GM23248 (cell line): ENCODE measurements around the gene ALKAL2. TPM values are rescaled to one million over a fixed set of nuclear protein-coding genes. Genes with fewer than 3 reads are reported as not detected.

Experiments
- DNase-seq: peaks from one replicate; pipeline ENCODE4 v3.0.0-alpha.2; 2015
- H2AFZ ChIP-seq: fragments of 200-600 bp; sonication (generic); 2 replicates; pipeline ENCODE4 v1.6.1; 2016; ENCODE audit warnings: antibody characterized with exemption
- H3F3A ChIP-seq: fragments of 200-600 bp; sonication (generic); 2 replicates; pipeline ENCODE4 v1.6.1; 2016; ENCODE audit warnings: mild to moderate bottlenecking, antibody characterized with exemption, mixed run types; ENCODE audit not compliant: insufficient read depth
- H3K27ac ChIP-seq: fragments of 200-600 bp; sonication (generic); 2 replicates; pipeline ENCODE4 v1.5.1; 2016; ENCODE audit warnings: mild to moderate bottlenecking
- H3K27me3 ChIP-seq: fragments of 200-600 bp; sonication (generic); replicated peaks from 2 replicates; pipeline ENCODE4 v1.6.1; 2016; ENCODE audit warnings: mild to moderate bottlenecking; ENCODE audit not compliant: insufficient read depth
- H3K36me3 ChIP-seq: fragments of 200-600 bp; sonication (generic); 2 replicates; pipeline ENCODE4 v1.6.1; 2016; ENCODE audit warnings: low read depth, mild to moderate bottlenecking
- H3K4me1 ChIP-seq: fragments of 200-600 bp; sonication (generic); 2 replicates; pipeline ENCODE4 v1.6.1; 2016; ENCODE audit warnings: mild to moderate bottlenecking; ENCODE audit not compliant: insufficient read depth
- H3K4me2 ChIP-seq: fragments of 200-600 bp; sonication (generic); one replicate; pipeline ENCODE4 v1.6.1; 2016; ENCODE audit warnings: mild to moderate bottlenecking; ENCODE audit not compliant: unreplicated experiment
- H3K4me3 ChIP-seq: fragments of 200-600 bp; sonication (generic); 2 replicates; pipeline ENCODE4 v1.5.1; 2016; ENCODE audit warnings: mild to moderate bottlenecking
- H3K79me2 ChIP-seq: fragments of 200-600 bp; sonication (generic); 2 replicates; pipeline ENCODE4 v1.6.1; 2016; ENCODE audit warnings: mild to moderate bottlenecking; ENCODE audit not compliant: insufficient read depth
- H3K9ac ChIP-seq: fragments of 200-600 bp; sonication (generic); 2 replicates; pipeline ENCODE4 v1.6.1; 2016; ENCODE audit warnings: mild to moderate bottlenecking
- H3K9me2 ChIP-seq: fragments of 200-600 bp; sonication (generic); 2 replicates; pipeline ENCODE4 v1.6.1; 2016; ENCODE audit warnings: mixed run types, mild to moderate bottlenecking, moderate library complexity; ENCODE audit not compliant: insufficient read depth
- H3K9me3 ChIP-seq: fragments of 200-600 bp; sonication (generic); one replicate; pipeline ENCODE4 v1.6.1; 2017; ENCODE audit warnings: low read depth
- H4K20me1 ChIP-seq: fragments of 200-600 bp; sonication (generic); 2 replicates; pipeline ENCODE4 v1.6.0; 2016; ENCODE audit not compliant: insufficient read depth
- EZH2 ChIP-seq: fragments of 200-600 bp; sonication (generic); IDR thresholded peaks from 2 replicates; pipeline ENCODE4 v1.6.1; 2018; ENCODE audit warnings: antibody characterized with exemption, mild to moderate bottlenecking; ENCODE audit not compliant: insufficient read depth, poor library complexity, severe bottlenecking
- EZH2phosphoT487 ChIP-seq: fragments of 200-600 bp; sonication (generic); IDR thresholded peaks from 2 replicates; pipeline ENCODE4 v1.6.1; 2018; ENCODE audit warnings: antibody characterized with exemption, moderate library complexity, mild to moderate bottlenecking, low read depth; ENCODE audit not compliant: insufficient read depth
- WGBS, 2 experiments: methylation state at CpG; one replicate each; pipeline ENCODE4 v1.1.6; 2015 to 2017; ENCODE audit warnings: low lambda C conversion rate in 2 of 2, low coverage in 1 of 2; ENCODE audit errors: missing lambda C conversion rate in 2 of 2; 5-methylcytosine and 5-hydroxymethylcytosine counted together
- in situ Hi-C: fragments of 300-500 bp; cut with MboI; formaldehyde crosslinking; loops from 2 replicates; pipeline ENCODE4 v1.15.0; 2020
- polyA plus RNA-seq: library from polyadenylated mRNA; unstranded; fragments of >200 nt; fragmentation: Nextera tagmentation; extraction: Ambion mirVana; gene quantifications from 2 replicates; pipeline ENCODE4 v1.2.1, GENCODE V29; 2016
- total RNA-seq: library from RNA; depleted of rRNA; stranded (reverse); fragments of >200 nt; shearing (Covaris generic); gene quantifications from 2 replicates; pipeline ENCODE4 v1.2.3, GENCODE V29; 2014

Gene ALKAL2
- total and polyA plus RNA-seq, 2 experiments from 2014 or later: not detected

DNA sequence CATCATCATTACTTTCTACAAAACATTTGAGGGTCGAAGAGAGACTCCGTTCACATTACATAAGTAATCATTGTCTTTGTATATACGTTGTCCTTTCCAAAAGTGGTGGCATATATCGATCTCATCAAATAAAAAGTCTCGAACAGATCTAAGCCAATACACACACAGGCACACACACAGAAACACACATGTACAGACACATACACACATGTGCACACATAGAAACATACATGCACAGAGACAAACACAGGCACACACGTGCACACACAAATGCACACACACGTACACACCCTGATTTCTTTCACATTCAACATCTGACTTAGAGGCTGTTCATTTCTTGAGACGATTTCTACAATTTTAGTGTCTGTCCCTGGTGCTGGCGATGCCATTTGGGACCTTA lies 17.5 kb upstream of the ALKAL2 start:
- no peak for DNase-seq
- H3F3A ChIP-seq: no peaks in the 10 kb centered on the region
- no peaks in the 10 kb centered on the region for H4K20me1 ChIP-seq
- H2AFZ ChIP-seq: no peak overlapping the region
- no peaks in the 10 kb centered on the region for H3K4me1 ChIP-seq
- H3K27me3 ChIP-seq: no peaks in the 10 kb centered on the region
- no peaks in the 10 kb centered on the region for H3K36me3 ChIP-seq
- H3K4me3 ChIP-seq: no peak overlapping the region
- no peak overlapping the region for H3K4me2 ChIP-seq
- WGBS, 2 experiments: 63% methylated on average over 9 of the region's 9 CpGs
- TF ChIP-seq EZH2phosphoT487: no peak
- TF ChIP-seq EZH2: no peak
- H3K9ac ChIP-seq: no peak overlapping the region
- in situ Hi-C loops: no loop called here
- no peaks in the 10 kb centered on the region for H3K9me2 ChIP-seq
- no peak overlapping the region for H3K27ac ChIP-seq
- no peaks in the 10 kb centered on the region for H3K9me3 ChIP-seq
- no peaks in the 10 kb centered on the region for H3K79me2 ChIP-seq

DNA sequence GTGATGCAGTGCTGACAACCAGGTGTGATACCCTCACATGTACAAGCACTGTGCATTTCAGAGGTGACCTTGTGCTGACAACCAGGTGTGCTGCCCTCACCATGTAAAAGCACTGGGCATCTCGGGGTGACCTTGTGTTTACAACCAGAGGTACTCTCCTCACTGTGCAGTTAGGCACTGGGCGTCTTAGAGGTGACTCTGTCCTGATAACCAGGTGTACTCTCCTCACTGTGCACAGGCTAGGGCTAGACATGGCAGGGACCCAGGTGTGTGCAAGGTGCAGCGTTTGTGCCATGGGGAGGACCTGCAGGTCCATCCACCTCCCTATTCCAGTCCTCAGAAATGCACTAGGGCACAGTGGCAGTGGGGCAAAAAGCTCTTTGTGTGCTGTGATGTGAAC lies 8.5 kb upstream of the ALKAL2 start:
- Histone ChIP-seq H3K79me2 (no peaks in the 10 kb centered on the region), H3K27ac (no peak overlapping the region), H3F3A (no peaks in the 10 kb centered on the region), H3K36me3 (no peaks in the 10 kb centered on the region), H3K9ac (no peak overlapping the region), H3K27me3 (no peaks in the 10 kb centered on the region; the same call in 1 of the 2 replicates), H3K4me3 (no peak overlapping the region), H3K9me3 (no peaks in the 10 kb centered on the region), H2AFZ (no peak overlapping the region), H3K9me2 (no peaks in the 10 kb centered on the region), H3K4me2 (no peak overlapping the region), H3K4me1 (no peaks in the 10 kb centered on the region), H4K20me1 (no peaks in the 10 kb centered on the region)
- no peak for TF ChIP-seq EZH2
- no peak for TF ChIP-seq EZH2phosphoT487
- WGBS, 2 experiments: 28 to 29% methylated on average over 3 of the region's 3 CpGs
- in situ Hi-C loops: no loop called here
- DNase-seq: no peak

DNA sequence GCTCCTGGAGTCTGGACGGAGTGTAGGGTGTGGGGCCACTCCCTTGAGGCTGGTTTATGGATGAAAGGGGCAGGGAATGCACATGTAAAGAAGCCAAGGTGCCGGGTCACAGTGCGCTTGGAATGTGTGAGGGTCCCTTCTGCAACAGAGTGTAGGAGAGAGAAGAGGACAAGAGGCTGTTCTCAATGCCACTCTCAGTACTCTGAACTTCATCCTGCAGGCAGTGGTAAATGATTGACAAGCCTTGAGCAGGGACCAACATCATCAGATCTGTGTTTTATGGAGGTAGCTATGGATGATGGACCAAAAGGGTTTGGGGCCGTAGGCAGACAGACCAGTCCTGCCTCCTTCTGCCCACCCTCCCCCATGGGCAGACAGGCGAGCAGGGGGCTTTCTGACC lies 7.2 kb upstream of the ALKAL2 start:
- WGBS, 2 experiments: 52 to 57% methylated on average over 5 of the region's 5 CpGs

DNA sequence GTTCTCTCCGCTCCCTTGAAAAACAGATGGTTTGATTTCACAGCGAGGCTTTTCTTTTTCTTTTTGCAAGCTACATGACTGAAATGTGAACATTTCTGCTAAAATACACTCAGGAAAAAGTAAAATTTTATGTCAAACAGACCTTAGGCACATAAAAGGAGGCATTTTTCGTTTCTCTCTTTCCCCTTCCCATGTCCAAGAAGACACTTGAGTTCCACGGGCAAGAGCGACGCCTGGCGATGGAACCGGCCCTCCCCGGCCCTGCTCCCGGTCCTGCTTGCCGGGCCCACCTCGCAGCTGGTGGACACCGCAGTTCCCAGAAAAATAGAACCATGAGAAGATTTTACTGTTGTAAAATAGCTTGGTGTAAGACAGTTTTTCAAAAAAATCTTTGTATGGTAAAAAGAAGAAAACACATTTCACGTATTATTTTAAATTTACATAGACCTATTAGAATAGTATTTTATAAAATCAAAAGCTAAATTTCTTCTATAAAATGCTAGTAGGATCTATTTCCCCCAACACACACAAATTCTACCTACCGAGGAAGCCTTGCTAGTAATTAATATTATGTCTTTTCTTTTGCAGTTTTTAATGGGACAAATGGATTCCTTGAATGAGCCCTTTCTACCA lies 2.3 kb upstream of the ALKAL2 start:
- TF ChIP-seq EZH2phosphoT487: no peak
- no peak for TF ChIP-seq EZH2
- peak overlapping the region; percentile 71 for H3K4me3 ChIP-seq
- no peaks in the 10 kb centered on the region for H3K9me2 ChIP-seq
- no peak overlapping the region for H3K9ac ChIP-seq
- peak; percentile 81 for DNase-seq
- no peak overlapping the region for H3K27ac ChIP-seq
- H3K36me3 ChIP-seq: no peaks in the 10 kb centered on the region
- H3K4me1 ChIP-seq: peaks cover 9% of the 10 kb centered on the region
- in situ Hi-C loops: no loop called here
- H3F3A ChIP-seq: peaks cover 13% of the 10 kb centered on the region
- no peaks in the 10 kb centered on the region for H3K79me2 ChIP-seq
- H3K4me2 ChIP-seq: peak overlapping the region; percentile 86
- peaks cover 4% of the 10 kb centered on the region; the same call in 1 of the 2 replicates for H3K27me3 ChIP-seq
- WGBS, 2 experiments: 6 to 8% methylated on average over 15 of the region's 15 CpGs
- H3K9me3 ChIP-seq: no peaks in the 10 kb centered on the region
- H2AFZ ChIP-seq: peak overlapping the region; percentile 82
- H4K20me1 ChIP-seq: no peaks in the 10 kb centered on the region

More for the DNA sequence above, 7.2 kb upstream of the ALKAL2 start:
- Histone ChIP-seq H3K27ac (no peak overlapping the region), H3K36me3 (no peaks in the 10 kb centered on the region), H2AFZ (no peak overlapping the region), H3K4me1 (no peaks in the 10 kb centered on the region), H3K4me2 (no peak overlapping the region), H4K20me1 (no peaks in the 10 kb centered on the region), H3K9me3 (no peaks in the 10 kb centered on the region), H3K9me2 (no peaks in the 10 kb centered on the region), H3K4me3 (no peak overlapping the region), H3K9ac (no peak overlapping the region), H3K27me3 (no peaks in the 10 kb centered on the region; the same call in 1 of the 2 replicates), H3F3A (no peaks in the 10 kb centered on the region), H3K79me2 (no peaks in the 10 kb centered on the region)
- in situ Hi-C loops: no loop called here
- no peak for DNase-seq
- TF ChIP-seq EZH2phosphoT487: no peak
- no peak for TF ChIP-seq EZH2
